Measurements from ENCODE around the gene IL19. TPM values are rescaled to one million over a fixed set of nuclear protein-coding genes. Genes with fewer than 3 reads are reported as not detected.
"Not testable (repeated sequence)": the region's sequence is repeated elsewhere in the genome, so short reads cannot be mapped to it uniquely, and the experiment has no call there.

The IL19 gene
- total and polyA plus RNA-seq, 2 experiments from 2014 or later = 0.37 TPM; not detected in 1

- Histone ChIP-seq H3K4me2 (no peak overlapping the region), H3K9me2 (replicated peaks; ENCODE audit: insufficient read depth) (no peaks in the 10 kb centered on the region), H3K4me3 (no peak overlapping the region), H3K4me1 (ENCODE audit: insufficient read depth) (no peaks in the 10 kb centered on the region), H3K9me3 (ENCODE audit: low read depth) (no peaks in the 10 kb centered on the region), H3K36me3 (replicated peaks; ENCODE audit: insufficient read depth, low read depth) (no peaks in the 10 kb centered on the region), H3K27ac (no peak overlapping the region), H2AFZ (no peak overlapping the region), H3K79me2 (no peaks in the 10 kb centered on the region), H3K27me3 (no peaks in the 10 kb centered on the region), H4K20me1 (ENCODE audit: insufficient read depth, poor library complexity, severe bottlenecking) (no peaks in the 10 kb centered on the region)
- WGBS (ENCODE audit: low lambda C conversion rate, missing lambda C conversion rate) = 76% methylated on average over 13 of the region's 13 CpGs
- TF ChIP-seq EZH2 (IDR thresholded peaks at IDR 0.05; ENCODE audit: borderline replicate concordance) = no peak
- TF ChIP-seq CTCF (IDR thresholded peaks at IDR 0.05; ENCODE audit: poor library complexity) = no peak
- no peak for TF ChIP-seq EZH2phosphoT487 (IDR thresholded peaks at IDR 0.05; ENCODE audit: low read depth, severe bottlenecking, unreplicated experiment)
- DNase-seq (ENCODE audit: low spot score) = no peak
These were observed 12.9 kb upstream of the IL19 start for GRCh38 chr1:206757524-206758266.

GRCh38 chr1:206760590-206760989, 10.0 kb upstream of the IL19 start:
- no peaks in the 10 kb centered on the region for H3K79me2 ChIP-seq
- DNase-seq (ENCODE audit: low spot score) = no peak
- H3K36me3 ChIP-seq (replicated peaks; ENCODE audit: insufficient read depth, low read depth) = no peaks in the 10 kb centered on the region
- H2AFZ ChIP-seq = no peak overlapping the region
- H3K27ac ChIP-seq = no peak overlapping the region
- no peaks in the 10 kb centered on the region for H3K9me2 ChIP-seq (replicated peaks; ENCODE audit: insufficient read depth)
- no peak overlapping the region for H3K4me3 ChIP-seq
- H3K27me3 ChIP-seq = no peaks in the 10 kb centered on the region
- TF ChIP-seq CTCF (IDR thresholded peaks at IDR 0.05; ENCODE audit: poor library complexity) (no peak), EZH2phosphoT487 (IDR thresholded peaks at IDR 0.05; ENCODE audit: low read depth, severe bottlenecking, unreplicated experiment) (no peak)
- H3K9me3 ChIP-seq (ENCODE audit: low read depth) = no peaks in the 10 kb centered on the region
- no peaks in the 10 kb centered on the region for H3K4me1 ChIP-seq (ENCODE audit: insufficient read depth)
- H4K20me1 ChIP-seq (ENCODE audit: insufficient read depth, poor library complexity, severe bottlenecking) = no peaks in the 10 kb centered on the region
- 100% methylated on average over 1 of the region's 1 CpG for WGBS (ENCODE audit: low lambda C conversion rate, missing lambda C conversion rate)
- H3K4me2 ChIP-seq = no peak overlapping the region

GRCh38 chr1:206761159-206761768, 9.3 kb upstream of the IL19 start:
- peak; percentile 15 for TF ChIP-seq CTCF (IDR thresholded peaks at IDR 0.05; ENCODE audit: poor library complexity)
- TF ChIP-seq EZH2 (IDR thresholded peaks at IDR 0.05; ENCODE audit: borderline replicate concordance) = no peak
- no peak for TF ChIP-seq EZH2phosphoT487 (IDR thresholded peaks at IDR 0.05; ENCODE audit: low read depth, severe bottlenecking, unreplicated experiment)
- Histone ChIP-seq H3K36me3 (replicated peaks; ENCODE audit: insufficient read depth, low read depth) (no peaks in the 10 kb centered on the region), H3K4me1 (ENCODE audit: insufficient read depth) (no peaks in the 10 kb centered on the region), H4K20me1 (ENCODE audit: insufficient read depth, poor library complexity, severe bottlenecking) (no peaks in the 10 kb centered on the region), H3K27me3 (no peaks in the 10 kb centered on the region), H3K4me2 (no peak overlapping the region), H2AFZ (no peak overlapping the region), H3K9me3 (ENCODE audit: low read depth) (no peaks in the 10 kb centered on the region), H3K27ac (no peak overlapping the region), H3K9me2 (replicated peaks; ENCODE audit: insufficient read depth) (no peaks in the 10 kb centered on the region), H3K79me2 (no peaks in the 10 kb centered on the region), H3K4me3 (no peak overlapping the region)
- WGBS (ENCODE audit: low lambda C conversion rate, missing lambda C conversion rate) = 65% methylated on average over 6 of the region's 6 CpGs
- no peak for DNase-seq (ENCODE audit: low spot score)

- H3K79me2 ChIP-seq; H3K9me3 ChIP-seq (ENCODE audit: low read depth); H3K9me2 ChIP-seq (replicated peaks; ENCODE audit: insufficient read depth); H3K27ac ChIP-seq; H2AFZ ChIP-seq; H4K20me1 ChIP-seq (ENCODE audit: insufficient read depth, poor library complexity, severe bottlenecking); H3K27me3 ChIP-seq; DNase-seq (ENCODE audit: low spot score); H3K4me1 ChIP-seq (ENCODE audit: insufficient read depth); H3K4me3 ChIP-seq; H3K4me2 ChIP-seq; H3K36me3 ChIP-seq (replicated peaks; ENCODE audit: insufficient read depth, low read depth): not testable (repeated sequence)
- WGBS (ENCODE audit: low lambda C conversion rate, missing lambda C conversion rate) = 87% methylated on average over 10 of the region's 12 CpGs
These were observed 7.7 kb upstream of the IL19 start for GRCh38 chr1:206762741-206763364.

GRCh38 chr1:206765771-206766170, 4.8 kb upstream of the IL19 start:
- H3K9me3 ChIP-seq (ENCODE audit: low read depth); H3K27ac ChIP-seq; H3K4me1 ChIP-seq (ENCODE audit: insufficient read depth); H3K9me2 ChIP-seq (replicated peaks; ENCODE audit: insufficient read depth); DNase-seq (ENCODE audit: low spot score); H3K4me3 ChIP-seq; H3K4me2 ChIP-seq; H3K36me3 ChIP-seq (replicated peaks; ENCODE audit: insufficient read depth, low read depth); H4K20me1 ChIP-seq (ENCODE audit: insufficient read depth, poor library complexity, severe bottlenecking); H2AFZ ChIP-seq; H3K79me2 ChIP-seq; H3K27me3 ChIP-seq: not testable (repeated sequence)
- 100% methylated on average over 1 of the region's 1 CpG for WGBS (ENCODE audit: low lambda C conversion rate, missing lambda C conversion rate)

Measured in hepatocyte (in vitro differentiated cells).